Sigmoid colon (tissue), 3 donors: ENCODE data around the gene POLR3A.

Experiments used
- POLR2A ChIP-seq, 2 donors: fragments of 450-650 bp; IDR thresholded peaks; one replicate each; pipeline ENCODE4 v1.6.1; 2016; ENCODE audit warnings: antibody characterized with exemption in 2 of 2, mild to moderate bottlenecking in 2 of 2, moderate library complexity in 2 of 2
- TF ChIP-seq, protein P1 (sequence below), 4 experiments: fragments of 450-650 bp in 3 of 4; fragments of 200-600 bp in 1 of 4; IDR thresholded peaks; one replicate each; pipeline ENCODE4 v1.5.1; 2016 to 2019; ENCODE audit warnings: antibody characterized with exemption in 4 of 4, mild to moderate bottlenecking in 3 of 4, moderate library complexity in 2 of 4

DNA sequence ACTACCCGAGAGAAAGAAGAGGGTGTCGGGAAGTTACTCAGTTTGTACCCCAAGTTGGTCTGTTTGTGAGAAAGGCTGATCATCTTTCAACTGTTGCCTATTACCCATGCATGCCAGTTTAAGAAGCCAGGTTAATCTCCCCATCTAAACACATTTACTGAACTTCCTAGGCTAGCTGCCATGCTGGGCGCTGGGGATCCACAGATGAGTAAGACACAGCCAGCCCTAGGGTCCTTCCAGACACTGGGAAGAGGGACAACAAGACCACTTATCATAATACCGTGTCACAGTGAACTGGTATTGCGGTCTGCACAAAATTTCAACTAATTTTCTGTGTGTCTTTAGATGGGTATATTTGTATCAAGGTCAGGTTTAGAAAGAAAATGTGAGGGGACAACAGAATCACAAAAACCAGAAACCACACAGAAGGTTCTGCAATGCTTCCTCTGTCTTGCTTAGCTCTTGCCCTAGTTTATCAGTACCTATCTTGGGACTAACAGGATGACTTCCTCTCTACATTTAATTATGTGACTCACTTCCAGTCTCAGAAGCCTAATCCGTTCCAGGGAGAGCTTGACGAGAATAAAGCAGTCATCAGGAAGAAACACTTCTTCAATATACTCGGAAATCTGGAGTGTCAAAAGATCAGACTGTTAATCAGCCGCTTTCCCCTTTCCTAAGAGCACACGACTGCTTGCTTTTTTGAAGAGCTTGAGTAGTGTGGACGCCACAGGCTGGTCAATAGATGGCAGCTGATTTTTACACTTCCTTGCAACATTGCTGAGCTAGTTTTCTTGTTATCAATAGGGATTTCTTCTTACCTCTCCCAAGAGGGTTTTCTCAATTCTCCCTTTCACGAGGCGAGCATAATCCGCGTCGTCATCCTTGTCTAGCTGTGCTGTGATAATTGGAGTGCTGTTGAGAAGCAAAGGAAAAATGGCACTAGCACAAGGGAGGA lies 45.7 kb downstream of the POLR3A start:
- no peak for TF ChIP-seq POLR2A (IDR thresholded peaks at IDR 0.05)
- TF ChIP-seq, protein P1, sequence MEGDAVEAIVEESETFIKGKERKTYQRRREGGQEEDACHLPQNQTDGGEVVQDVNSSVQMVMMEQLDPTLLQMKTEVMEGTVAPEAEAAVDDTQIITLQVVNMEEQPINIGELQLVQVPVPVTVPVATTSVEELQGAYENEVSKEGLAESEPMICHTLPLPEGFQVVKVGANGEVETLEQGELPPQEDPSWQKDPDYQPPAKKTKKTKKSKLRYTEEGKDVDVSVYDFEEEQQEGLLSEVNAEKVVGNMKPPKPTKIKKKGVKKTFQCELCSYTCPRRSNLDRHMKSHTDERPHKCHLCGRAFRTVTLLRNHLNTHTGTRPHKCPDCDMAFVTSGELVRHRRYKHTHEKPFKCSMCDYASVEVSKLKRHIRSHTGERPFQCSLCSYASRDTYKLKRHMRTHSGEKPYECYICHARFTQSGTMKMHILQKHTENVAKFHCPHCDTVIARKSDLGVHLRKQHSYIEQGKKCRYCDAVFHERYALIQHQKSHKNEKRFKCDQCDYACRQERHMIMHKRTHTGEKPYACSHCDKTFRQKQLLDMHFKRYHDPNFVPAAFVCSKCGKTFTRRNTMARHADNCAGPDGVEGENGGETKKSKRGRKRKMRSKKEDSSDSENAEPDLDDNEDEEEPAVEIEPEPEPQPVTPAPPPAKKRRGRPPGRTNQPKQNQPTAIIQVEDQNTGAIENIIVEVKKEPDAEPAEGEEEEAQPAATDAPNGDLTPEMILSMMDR (IDR thresholded peaks at IDR 0.05): no peak
